ENCODE results near the gene SV2C. TPM values are rescaled to one million over a fixed set of nuclear protein-coding genes. Genes with fewer than 3 reads are reported as not detected.

SV2C gene
- total and polyA plus RNA-seq, 10 of the 15 experiments (the other 5 are each of a cell fraction or from before 2014, with no cell fraction given): under 0.01 to 1.1 (median 0.63) TPM

DNA sequence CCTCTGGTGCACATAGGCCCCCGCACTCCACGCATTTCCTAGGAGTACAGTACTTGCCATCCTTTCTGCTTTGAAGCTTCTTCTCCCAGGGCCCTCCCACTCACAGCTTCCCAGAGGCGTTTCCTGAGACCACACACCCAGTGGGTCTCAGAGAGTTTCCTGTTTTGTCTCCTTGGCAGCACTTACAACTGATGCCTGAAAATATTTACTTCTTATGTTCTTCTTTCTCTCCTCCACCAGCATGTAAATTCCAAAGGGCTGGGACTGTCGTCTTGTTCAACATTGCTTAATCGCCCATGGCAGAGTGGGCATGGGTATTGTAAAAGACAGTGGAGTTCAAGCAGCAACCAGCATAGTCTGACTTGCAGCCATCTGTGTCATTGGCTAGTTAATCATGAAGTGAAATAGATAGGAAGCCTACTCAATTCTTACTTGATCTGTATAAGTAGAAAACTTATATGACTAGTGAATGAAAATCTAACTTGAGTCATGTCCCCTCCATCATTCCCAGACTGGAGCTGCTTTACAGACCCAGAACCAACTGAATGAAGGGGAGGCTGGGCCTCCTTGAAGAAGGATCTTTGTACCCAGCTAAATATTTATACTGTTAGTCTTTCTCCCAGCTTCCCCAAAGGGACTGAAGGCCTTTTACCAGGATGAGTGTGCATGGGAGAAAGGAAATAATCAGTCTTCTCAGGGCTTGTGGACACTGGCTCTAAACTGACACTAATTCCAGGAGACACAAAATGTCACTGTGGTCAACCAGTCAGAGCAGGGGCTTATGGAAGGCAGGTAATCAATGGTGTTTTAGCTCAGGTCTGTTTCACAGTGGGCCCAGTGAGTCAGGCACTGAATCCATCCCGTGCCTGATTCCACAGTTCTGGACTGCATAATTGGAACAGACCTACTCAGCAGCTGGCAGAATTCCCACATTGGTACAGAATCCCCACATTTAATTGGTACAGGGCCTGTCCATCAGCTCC lies 116.4 kb downstream of the SV2C start:
- H3K36me3 ChIP-seq (ENCODE audit: control insufficient read depth in 2 of 2, insufficient read depth in 2 of 2, low read length in 1 of 2): no peaks in the 10 kb centered on the region
- POLR2A ChIA-PET: interaction anchor here (0.8 kb wide), 1 partner anchor 8 kb away, joined by 3 read pairs; no protein-coding TSS in a partner anchor
- CTCF ChIA-PET: interaction anchor here (0.8 to 1.7 kb wide), 3 partner anchors 12 to 125 kb away, joined by 3 read pairs; no protein-coding TSS in a partner anchor
- no peaks in the 10 kb centered on the region for H3K27me3 ChIP-seq (replicated peaks in 1 of 2; ENCODE audit: control insufficient read depth in 2 of 2, insufficient read depth in 2 of 2, low read length in 1 of 2)
- no peak for ATAC-seq
- no peak overlapping the region for H3K9ac ChIP-seq (ENCODE audit: control insufficient read depth, insufficient read depth, low read length)
- TF ChIP-seq NRF1 (conservative IDR thresholded peaks at IDR 0.05; ENCODE audit: low read depth, low read length) (no peak), CBFB (IDR thresholded peaks at IDR 0.05; ENCODE audit: low read depth) (no peak), ELK1 (IDR thresholded peaks at IDR 0.05; ENCODE audit: low read depth, low read length) (no peak), HDAC2 (IDR thresholded peaks at IDR 0.05) (no peak), NBN (IDR thresholded peaks at IDR 0.05) (no peak), JUND (IDR thresholded peaks at IDR 0.05; ENCODE audit: low read depth, low read length) (no peak), SMAD1 (IDR thresholded peaks at IDR 0.05; ENCODE audit: low read depth, partially characterized antibody) (no peak), MYC (IDR thresholded peaks at IDR 0.05; ENCODE audit: insufficient read depth, insufficient read length, insufficient replicate concordance, low read length, severe bottlenecking) (no peak), KLF5 (IDR thresholded peaks at IDR 0.05; ENCODE audit: partially characterized antibody) (no peak), HDGF (IDR thresholded peaks at IDR 0.05) (no peak), ZNF274 (IDR thresholded peaks at IDR 0.05; ENCODE audit: insufficient read depth, insufficient read length) (no peak)
- TF ChIP-seq, protein P1, sequence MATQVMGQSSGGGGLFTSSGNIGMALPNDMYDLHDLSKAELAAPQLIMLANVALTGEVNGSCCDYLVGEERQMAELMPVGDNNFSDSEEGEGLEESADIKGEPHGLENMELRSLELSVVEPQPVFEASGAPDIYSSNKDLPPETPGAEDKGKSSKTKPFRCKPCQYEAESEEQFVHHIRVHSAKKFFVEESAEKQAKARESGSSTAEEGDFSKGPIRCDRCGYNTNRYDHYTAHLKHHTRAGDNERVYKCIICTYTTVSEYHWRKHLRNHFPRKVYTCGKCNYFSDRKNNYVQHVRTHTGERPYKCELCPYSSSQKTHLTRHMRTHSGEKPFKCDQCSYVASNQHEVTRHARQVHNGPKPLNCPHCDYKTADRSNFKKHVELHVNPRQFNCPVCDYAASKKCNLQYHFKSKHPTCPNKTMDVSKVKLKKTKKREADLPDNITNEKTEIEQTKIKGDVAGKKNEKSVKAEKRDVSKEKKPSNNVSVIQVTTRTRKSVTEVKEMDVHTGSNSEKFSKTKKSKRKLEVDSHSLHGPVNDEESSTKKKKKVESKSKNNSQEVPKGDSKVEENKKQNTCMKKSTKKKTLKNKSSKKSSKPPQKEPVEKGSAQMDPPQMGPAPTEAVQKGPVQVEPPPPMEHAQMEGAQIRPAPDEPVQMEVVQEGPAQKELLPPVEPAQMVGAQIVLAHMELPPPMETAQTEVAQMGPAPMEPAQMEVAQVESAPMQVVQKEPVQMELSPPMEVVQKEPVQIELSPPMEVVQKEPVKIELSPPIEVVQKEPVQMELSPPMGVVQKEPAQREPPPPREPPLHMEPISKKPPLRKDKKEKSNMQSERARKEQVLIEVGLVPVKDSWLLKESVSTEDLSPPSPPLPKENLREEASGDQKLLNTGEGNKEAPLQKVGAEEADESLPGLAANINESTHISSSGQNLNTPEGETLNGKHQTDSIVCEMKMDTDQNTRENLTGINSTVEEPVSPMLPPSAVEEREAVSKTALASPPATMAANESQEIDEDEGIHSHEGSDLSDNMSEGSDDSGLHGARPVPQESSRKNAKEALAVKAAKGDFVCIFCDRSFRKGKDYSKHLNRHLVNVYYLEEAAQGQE (IDR thresholded peaks at IDR 0.05; ENCODE audit: low read depth, low read length): no peak
- H3K4me2 ChIP-seq (ENCODE audit: control insufficient read depth, insufficient read depth): no peak overlapping the region
- 36% methylated on average over 6 of the region's 6 CpGs for WGBS (ENCODE audit: insufficient coverage, insufficient replicate concordance, low lambda C conversion rate, missing lambda C conversion rate)
- no peak overlapping the region for H3K27ac ChIP-seq (ENCODE audit: control insufficient read depth, insufficient read depth)
- H3K9me3 ChIP-seq (replicated peaks; ENCODE audit: control insufficient read depth, insufficient read depth, low read length): no peaks in the 10 kb centered on the region
- no TSS peak for BruUV-seq (replicated peaks)
- FAIRE-seq: no peak
- SMC1A ChIA-PET (ENCODE audit: uncharacterized antibody, unreplicated experiment): interaction anchor here (1.1 to 1.6 kb wide), 3 partner anchors 10 to 24 kb away, joined by 3 to 5 read pairs (median 3); no protein-coding TSS in a partner anchor
- no peaks in the 10 kb centered on the region for H3K4me1 ChIP-seq (ENCODE audit: control insufficient read depth, insufficient read depth, low read length)
- in situ Hi-C loops (cut with MboI): no loop called here
- no peaks in the 10 kb centered on the region for H3K79me2 ChIP-seq (ENCODE audit: control insufficient read depth, insufficient read depth, low read length)
- no peak overlapping the region for H3K4me3 ChIP-seq
- no peaks in the 10 kb centered on the region for H4K20me1 ChIP-seq (ENCODE audit: control insufficient read depth, insufficient read depth)
- RAD21 ChIA-PET (ENCODE audit: unreplicated experiment): no interaction called here
- intact Hi-C loops (cut with micrococcal nuclease; ENCODE audit: unreplicated experiment): no loop called here
- H2AFZ ChIP-seq (ENCODE audit: control insufficient read depth, low read depth, low read length): no peak overlapping the region
- no peak for DNase-seq (ENCODE audit: low read depth, low spot score)
